Activated CD8-positive, alpha-beta T cell treated with anti-CD3 and anti-CD28 coated beads, Interleukin-2, amount 10 ng/mL, durations not matched to agents 7 days and 5 days (primary cell): ENCODE results near the gene RENBP. TPM values are rescaled to one million over a fixed set of nuclear protein-coding genes. Genes with fewer than 3 reads are reported as not detected.

ENCODE experiments used
- ATAC-seq: fragments of 150-1000 bp; cut with Tn5 transposase; one replicate; pipeline ENCODE4 v1.10.0; 2021; ENCODE audit warnings: moderate library complexity
- CTCF ChIA-PET: fragments of 350-600 bp; sonication (Branson Sonifier 250); formaldehyde crosslinking; loops from one replicate; lab custom pipeline; 2021; ENCODE audit warnings: antibody characterized with exemption; lab: Charles Lee
- POLR2A ChIA-PET: fragments of 350-600 bp; sonication (Branson Sonifier 250); formaldehyde crosslinking; loops from one replicate; lab custom pipeline; 2021; ENCODE audit warnings: antibody characterized with exemption; lab: Charles Lee
- DNase-seq: peaks from one replicate; pipeline ENCODE4 v3.0.0-alpha.2; 2020
- H3K27ac Mint-ChIP-seq: one replicate; pipeline ENCODE4 v1.8.0; 2021; ENCODE audit warnings: mild to moderate bottlenecking, mixed read lengths
- H3K27me3 Mint-ChIP-seq: one replicate; pipeline ENCODE4 v1.8.0; 2021; ENCODE audit warnings: low read depth, mixed read lengths
- H3K36me3 Mint-ChIP-seq: one replicate; pipeline ENCODE4 v1.8.0; 2021; ENCODE audit warnings: low read depth, mixed read lengths
- H3K4me1 Mint-ChIP-seq: one replicate; pipeline ENCODE4 v1.8.0; 2021; ENCODE audit warnings: low read depth, mixed read lengths
- H3K4me3 Mint-ChIP-seq: one replicate; pipeline ENCODE4 v1.8.0; 2021; ENCODE audit warnings: mild to moderate bottlenecking, mixed read lengths
- H3K9me3 Mint-ChIP-seq: one replicate; pipeline ENCODE4 v1.8.0; 2022; ENCODE audit warnings: mixed read lengths; ENCODE audit not compliant: insufficient read depth
- total RNA-seq, 2 experiments: library from RNA; stranded (reverse); gene quantifications; one replicate each; pipeline ENCODE4 v1.2.3, GENCODE V29; 2021

RENBP gene
- total RNA-seq, 2 experiments from 2014 or later = 12.1 to 13.6 TPM

DNA sequence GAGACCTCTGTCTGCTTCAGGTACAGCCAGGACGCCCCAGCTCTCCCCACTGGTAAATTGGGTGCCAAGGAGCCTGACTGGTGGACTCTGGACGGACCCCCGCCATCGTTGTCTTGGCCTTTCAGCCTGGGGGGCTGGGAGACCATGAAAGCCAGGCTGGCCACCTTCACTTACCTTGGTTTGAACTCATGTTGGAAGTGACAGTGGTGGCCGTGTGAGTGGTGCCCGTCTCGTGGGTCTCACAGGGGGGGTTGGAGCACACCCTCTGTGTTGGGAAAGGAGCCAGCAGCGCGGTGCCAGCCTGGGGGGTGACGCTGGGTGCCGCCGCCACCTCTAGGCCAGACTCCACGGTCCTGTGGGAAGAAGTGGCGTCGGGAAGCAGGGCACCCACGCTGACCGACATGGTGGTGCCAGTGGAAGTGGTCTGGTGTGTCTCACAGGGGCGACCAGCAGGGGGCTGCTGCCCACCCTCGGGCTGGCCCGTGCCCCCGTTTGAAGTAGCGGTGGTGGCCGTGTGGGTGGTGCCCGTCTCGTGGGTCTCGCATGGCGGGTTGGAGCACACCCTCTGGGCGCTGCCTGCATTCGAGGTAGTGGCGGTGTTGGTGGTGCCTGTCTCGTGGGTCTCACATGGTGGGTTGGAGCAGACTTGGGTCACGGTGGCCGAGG, 9.6 kb upstream of the RENBP start:
- Mint-ChIP-seq H3K36me3 (peaks cover 46% of the 10 kb centered on the region), H3K4me1 (peaks cover 26% of the 10 kb centered on the region), H3K27ac (peak overlapping the region; percentile 66), H3K9me3 (no peaks in the 10 kb centered on the region), H3K4me3 (no peak overlapping the region), H3K27me3 (no peaks in the 10 kb centered on the region)
- DNase-seq = no peak
- ChIA-PET CTCF (interaction anchor here (2.3 to 10.6 kb wide), 2 partner anchors 12 to 28 kb away, joined by 15 to 228 read pairs; partner anchors contain the start of gene ARHGAP4), POLR2A (no interaction called here)
- ATAC-seq = no peak

DNA sequence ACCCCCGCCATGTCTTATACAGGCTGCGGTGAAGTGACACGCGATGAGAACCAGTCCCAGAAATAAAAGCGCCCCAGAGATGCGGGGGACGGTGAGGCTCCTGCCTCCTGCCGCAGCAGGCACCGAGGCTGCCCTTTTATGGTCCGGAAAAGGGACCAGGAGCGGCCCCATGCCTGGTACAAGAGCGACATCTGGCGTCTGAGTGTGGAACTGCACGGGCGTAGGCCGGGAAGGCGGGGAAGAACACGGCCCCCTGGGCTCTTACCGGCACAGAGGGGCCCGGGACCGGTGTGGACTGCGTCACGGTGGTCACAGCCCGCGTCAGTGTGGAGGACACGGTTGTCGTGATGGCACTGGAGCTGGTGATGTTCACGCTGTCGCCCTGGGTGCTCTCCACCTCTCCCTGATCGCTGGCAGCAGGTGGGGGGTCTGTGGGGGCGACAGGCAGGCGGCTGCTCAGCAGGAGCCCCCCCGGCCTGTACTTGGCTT, 8.9 kb upstream of the RENBP start:
- POLR2A ChIA-PET = no interaction called here
- no peak overlapping the region for H3K27ac Mint-ChIP-seq
- no peak overlapping the region for H3K4me3 Mint-ChIP-seq
- peaks cover 32% of the 10 kb centered on the region for H3K4me1 Mint-ChIP-seq
- DNase-seq = peak; percentile 78
- peak; percentile 65 for ATAC-seq
- H3K9me3 Mint-ChIP-seq = no peaks in the 10 kb centered on the region
- peaks cover 49% of the 10 kb centered on the region for H3K36me3 Mint-ChIP-seq
- CTCF ChIA-PET = interaction anchor here (2.3 to 10.6 kb wide), 2 partner anchors 13 to 27 kb away, joined by 15 to 228 read pairs; partner anchors contain the start of gene ARHGAP4
- H3K27me3 Mint-ChIP-seq = no peaks in the 10 kb centered on the region

DNA sequence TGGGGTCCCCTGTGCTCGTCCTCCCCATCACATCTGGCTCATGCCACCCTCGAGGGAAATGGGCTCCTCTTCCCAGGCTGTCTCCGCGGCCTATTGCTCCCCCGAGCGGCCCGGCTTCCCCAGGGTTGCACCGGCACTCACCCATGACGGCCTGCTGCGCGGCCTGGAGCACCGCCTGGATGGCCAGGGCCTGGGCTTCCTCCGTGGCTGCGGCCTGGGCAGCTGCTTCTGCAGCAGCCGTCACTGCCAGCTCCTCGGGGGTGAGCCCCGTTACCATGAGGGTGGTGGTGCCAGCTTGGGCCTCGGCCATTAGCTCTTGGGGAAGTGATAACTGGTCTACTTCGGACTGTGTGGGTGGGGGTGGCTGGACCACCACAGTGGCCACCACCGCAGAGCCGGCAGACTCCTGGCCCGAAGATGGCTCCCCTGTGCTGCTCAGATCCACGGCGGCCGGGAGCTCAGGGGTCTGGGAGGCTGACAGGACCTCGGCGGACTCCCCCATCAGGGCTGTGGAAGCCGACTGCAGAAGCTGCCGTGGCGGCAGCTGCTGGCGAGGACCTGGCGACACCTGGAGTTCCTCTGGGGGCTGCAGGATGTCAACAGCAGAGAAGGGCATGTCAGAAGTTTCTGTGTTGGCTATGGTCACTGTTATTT, 8.1 kb upstream of the RENBP start:
- peaks cover 37% of the 10 kb centered on the region for H3K4me1 Mint-ChIP-seq
- no peaks in the 10 kb centered on the region for H3K27me3 Mint-ChIP-seq
- H3K4me3 Mint-ChIP-seq = no peak overlapping the region
- DNase-seq (no peak), ATAC-seq (no peak)
- POLR2A ChIA-PET = no interaction called here
- no peaks in the 10 kb centered on the region for H3K9me3 Mint-ChIP-seq
- H3K27ac Mint-ChIP-seq = no peak overlapping the region
- CTCF ChIA-PET = interaction anchor here (1.1 to 10.6 kb wide), 4 partner anchors 9 to 188 kb away, joined by 3 to 228 read pairs (median 9); partner anchors contain the start of genes ARHGAP4 and PLXNB3
- peaks cover 50% of the 10 kb centered on the region for H3K36me3 Mint-ChIP-seq

DNA sequence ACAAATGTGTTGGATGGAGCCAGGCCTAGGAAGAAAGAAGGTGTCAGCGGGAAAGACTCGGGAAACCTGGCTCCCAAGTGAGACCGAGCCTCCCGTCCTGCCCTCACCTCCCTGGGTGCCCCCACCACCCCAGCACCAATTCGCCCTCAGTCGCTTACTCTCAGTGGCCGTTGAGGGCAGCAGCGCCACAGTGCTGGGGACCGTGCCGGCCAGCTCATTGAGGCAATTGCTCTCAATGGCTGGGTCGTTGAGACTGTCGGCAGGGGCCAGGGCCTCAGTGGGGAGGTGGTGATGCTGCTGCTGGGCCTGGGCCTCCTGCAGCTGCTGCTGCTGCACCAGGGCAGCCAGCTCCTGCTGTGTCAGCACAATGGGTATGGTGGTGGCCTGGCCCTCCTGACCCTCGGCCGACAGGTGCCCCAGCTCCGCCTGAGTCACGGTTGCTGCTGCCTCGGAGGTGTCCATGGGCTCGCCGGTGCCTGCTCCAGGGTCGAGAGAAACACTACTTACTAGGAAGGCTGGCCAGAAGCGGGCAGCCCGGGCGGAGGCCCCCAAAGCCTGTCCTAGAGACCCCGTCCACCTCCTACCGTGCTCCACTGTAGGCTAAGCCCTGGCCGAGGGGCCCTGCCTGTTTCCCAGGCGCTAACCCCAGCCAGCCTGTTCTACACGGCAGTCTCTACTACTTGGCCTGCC, 7.4 kb upstream of the RENBP start:
- Mint-ChIP-seq H3K4me3 (no peak overlapping the region), H3K9me3 (no peaks in the 10 kb centered on the region), H3K36me3 (peaks cover 49% of the 10 kb centered on the region), H3K27ac (no peak overlapping the region), H3K4me1 (peaks cover 42% of the 10 kb centered on the region), H3K27me3 (no peaks in the 10 kb centered on the region)
- no peak for ATAC-seq
- ChIA-PET POLR2A (no interaction called here), CTCF (interaction anchor here (1.1 to 10.6 kb wide), 4 partner anchors 10 to 188 kb away, joined by 3 to 228 read pairs (median 9); partner anchors contain the start of genes ARHGAP4 and PLXNB3)
- DNase-seq = no peak

- Mint-ChIP-seq H3K4me1 (peaks cover 45% of the 10 kb centered on the region), H3K4me3 (no peak overlapping the region), H3K27me3 (no peaks in the 10 kb centered on the region), H3K36me3 (peaks cover 44% of the 10 kb centered on the region), H3K27ac (peak overlapping the region; percentile 69), H3K9me3 (no peaks in the 10 kb centered on the region)
- DNase-seq (no peak), ATAC-seq (no peak)
- CTCF ChIA-PET = interaction anchor here (0.8 to 10.6 kb wide), 2 partner anchors 24 to 195 kb away, joined by 3 to 228 read pairs; partner anchors contain the start of gene ARHGAP4
- POLR2A ChIA-PET = interaction anchor here (0.9 to 6.6 kb wide), 3 partner anchors 11 to 23 kb away, joined by 4 to 84 read pairs (median 5); partner anchors contain the start of gene ARHGAP4
Measured at GRCh38 chrX:153950127-153950526, 5.7 kb upstream of the RENBP start.

GRCh38 chrX:153948847-153949805, 4.7 kb upstream of the RENBP start:
- H3K27ac Mint-ChIP-seq = peak overlapping the region; percentile 79
- no peaks in the 10 kb centered on the region for H3K27me3 Mint-ChIP-seq
- ATAC-seq = no peak
- H3K4me1 Mint-ChIP-seq = peaks cover 44% of the 10 kb centered on the region
- no peaks in the 10 kb centered on the region for H3K9me3 Mint-ChIP-seq
- peaks cover 37% of the 10 kb centered on the region for H3K36me3 Mint-ChIP-seq
- H3K4me3 Mint-ChIP-seq = peak overlapping the region; percentile 28
- ChIA-PET POLR2A (interaction anchor here (0.7 to 6.6 kb wide), 5 partner anchors 12 to 317 kb away, joined by 3 to 84 read pairs (median 5); partner anchors contain the start of gene ARHGAP4), CTCF (interaction anchor here (1.5 to 10.6 kb wide), 3 partner anchors 18 to 186 kb away, joined by 4 to 228 read pairs (median 29); partner anchors contain the start of gene ARHGAP4)
- DNase-seq = no peak

GRCh38 chrX:153948002-153948466, 3.6 kb upstream of the RENBP start:
- H3K9me3 Mint-ChIP-seq = no peaks in the 10 kb centered on the region
- H3K36me3 Mint-ChIP-seq = peaks cover 31% of the 10 kb centered on the region
- no peak overlapping the region for H3K4me3 Mint-ChIP-seq
- DNase-seq (no peak), ATAC-seq (no peak)
- CTCF ChIA-PET = interaction anchor here (1.5 to 10.6 kb wide), 4 partner anchors 19 to 185 kb away, joined by 4 to 228 read pairs (median 16); partner anchors contain the start of gene ARHGAP4
- peak overlapping the region; percentile 72 for H3K27ac Mint-ChIP-seq
- POLR2A ChIA-PET = interaction anchor here (1.3 to 6.6 kb wide), 3 partner anchors 17 to 21 kb away, joined by 4 to 84 read pairs (median 6); partner anchors contain the start of gene ARHGAP4
- peaks cover 44% of the 10 kb centered on the region for H3K4me1 Mint-ChIP-seq
- no peaks in the 10 kb centered on the region for H3K27me3 Mint-ChIP-seq

GRCh38 chrX:153947009-153947769, 2.7 kb upstream of the RENBP start:
- ChIA-PET POLR2A (interaction anchor here (0.9 to 6.6 kb wide), 4 partner anchors 11 to 21 kb away, joined by 3 to 84 read pairs (median 5); partner anchors contain the start of gene ARHGAP4), CTCF (interaction anchor here (0.7 to 10.6 kb wide), 13 partner anchors 9 to 183 kb away, joined by 3 to 228 read pairs (median 4); partner anchors contain the start of genes ARHGAP4, HCFC1, NAA10 and PLXNB3)
- Mint-ChIP-seq H3K4me1 (peaks cover 49% of the 10 kb centered on the region), H3K27ac (peak overlapping the region; percentile 82), H3K36me3 (peaks cover 29% of the 10 kb centered on the region), H3K4me3 (no peak overlapping the region), H3K27me3 (no peaks in the 10 kb centered on the region), H3K9me3 (no peaks in the 10 kb centered on the region)
- DNase-seq (peak; percentile 83), ATAC-seq (peak; percentile 76)

- Mint-ChIP-seq H3K27me3 (no peaks in the 10 kb centered on the region), H3K36me3 (peaks cover 26% of the 10 kb centered on the region), H3K9me3 (no peaks in the 10 kb centered on the region), H3K4me1 (peaks cover 48% of the 10 kb centered on the region), H3K4me3 (no peak overlapping the region), H3K27ac (no peak overlapping the region)
- no peak for DNase-seq
- no peak for ATAC-seq
- ChIA-PET CTCF (interaction anchor here (0.8 to 10.6 kb wide), 9 partner anchors 10 to 182 kb away, joined by 3 to 228 read pairs (median 4); partner anchors contain the start of genes ARHGAP4, HCFC1, NAA10 and PLXNB3), POLR2A (interaction anchor here (1.5 to 6.6 kb wide), 2 partner anchors 20 to 22 kb away, joined by 4 to 84 read pairs; partner anchors contain the start of gene ARHGAP4)
Measured at GRCh38 chrX:153945956-153946943, 1.8 kb upstream of the RENBP start.
